Measurements from ENCODE around the gene EEFSEC.

Gene EEFSEC

DNA sequence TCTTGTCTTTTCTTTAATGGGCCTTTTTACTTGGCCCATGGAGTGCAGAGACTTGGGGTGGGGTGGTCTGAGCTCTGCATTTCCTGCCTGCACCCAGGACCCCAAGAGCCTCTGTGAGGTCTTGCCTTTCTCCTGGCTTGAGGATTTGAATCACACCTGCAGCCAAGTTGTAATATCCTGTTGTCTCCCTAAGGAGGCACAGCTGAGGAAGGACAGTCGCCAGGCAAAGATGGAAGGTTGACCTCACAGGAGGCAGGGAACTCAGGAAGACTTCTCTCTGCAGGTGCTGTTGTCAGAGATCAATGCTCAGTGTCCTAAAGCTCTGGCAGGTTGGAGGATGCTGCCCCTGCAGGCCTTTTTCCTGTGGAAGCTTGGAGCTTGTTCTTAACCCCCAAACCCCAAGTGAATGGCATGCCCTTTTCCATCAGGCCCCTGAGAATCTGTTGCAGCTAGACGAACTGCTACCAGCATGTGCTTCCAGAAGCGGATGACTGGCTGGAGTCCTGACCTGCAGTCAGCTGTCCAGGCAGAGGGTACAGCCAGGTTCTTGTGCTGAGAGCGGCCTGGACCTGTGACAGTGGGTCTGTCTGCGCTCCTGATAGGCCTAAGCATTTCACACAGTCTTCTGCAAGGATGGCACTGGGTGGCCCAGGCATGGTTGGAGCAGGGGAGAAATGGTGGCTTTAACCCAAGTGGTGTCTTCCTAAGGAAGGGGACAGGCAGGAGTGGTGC lies 120.0 kb downstream of the EEFSEC start:
- no peak for DNase-seq (ENCODE audit: low read depth)

DNA sequence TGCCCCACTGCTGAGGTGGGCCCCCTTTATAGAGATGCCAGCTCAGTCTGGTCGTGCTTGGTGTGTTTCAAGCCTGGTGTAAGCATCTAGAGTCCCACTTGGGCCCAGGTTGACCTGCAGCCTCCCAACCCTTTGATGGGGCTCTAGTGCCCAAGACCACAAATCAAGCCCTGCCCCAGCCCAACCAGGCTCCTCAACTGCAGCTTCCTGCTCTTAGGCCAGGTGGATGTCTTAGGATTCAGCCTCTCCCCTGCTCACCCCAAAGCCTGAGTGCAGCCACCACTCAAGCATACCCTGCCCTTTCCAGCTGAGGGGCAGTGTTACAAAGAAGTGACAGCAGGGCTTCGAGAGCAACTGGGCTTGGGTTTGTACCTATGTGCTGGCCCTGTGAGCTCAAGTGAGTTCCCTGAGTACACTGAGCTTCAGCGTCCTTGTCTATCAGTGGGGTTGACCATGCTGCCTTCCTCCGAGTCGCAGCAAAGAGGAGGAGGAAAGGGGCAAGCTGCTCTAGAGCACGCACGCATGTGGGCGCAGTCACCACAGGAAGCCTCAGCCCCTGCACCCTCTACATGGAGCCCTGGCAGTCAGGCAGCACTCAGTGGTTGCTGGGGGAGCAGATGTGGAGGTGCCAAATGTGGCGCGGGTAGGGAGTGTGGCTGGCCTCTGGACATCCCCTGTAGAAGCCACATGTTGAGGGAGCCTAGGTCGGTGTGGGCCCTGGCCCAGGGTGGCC lies 120.7 kb downstream of the EEFSEC start:
- DNase-seq (ENCODE audit: low read depth), result no peak

DNA sequence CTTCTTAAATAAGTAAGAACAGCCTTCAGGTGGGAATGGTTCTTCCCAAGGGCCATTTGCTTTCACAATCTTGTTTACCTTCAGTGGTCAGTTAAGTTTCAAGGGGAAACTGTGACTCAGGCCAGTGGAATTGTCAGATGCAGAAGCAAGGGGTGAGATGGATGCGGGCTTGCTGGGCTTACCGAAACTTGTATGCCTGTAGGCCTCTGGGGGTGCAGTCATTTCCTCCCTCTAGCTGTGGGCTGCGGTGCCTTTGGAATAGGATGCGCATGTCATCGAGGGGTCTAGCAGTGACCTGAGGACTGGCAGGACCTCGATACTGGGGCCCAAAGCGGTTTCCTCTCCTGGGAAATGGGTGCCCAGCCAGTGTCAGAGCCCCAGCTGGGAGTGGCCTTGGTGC lies 121.6 kb downstream of the EEFSEC start:
- DNase-seq (ENCODE audit: low read depth), result no peak

DNA sequence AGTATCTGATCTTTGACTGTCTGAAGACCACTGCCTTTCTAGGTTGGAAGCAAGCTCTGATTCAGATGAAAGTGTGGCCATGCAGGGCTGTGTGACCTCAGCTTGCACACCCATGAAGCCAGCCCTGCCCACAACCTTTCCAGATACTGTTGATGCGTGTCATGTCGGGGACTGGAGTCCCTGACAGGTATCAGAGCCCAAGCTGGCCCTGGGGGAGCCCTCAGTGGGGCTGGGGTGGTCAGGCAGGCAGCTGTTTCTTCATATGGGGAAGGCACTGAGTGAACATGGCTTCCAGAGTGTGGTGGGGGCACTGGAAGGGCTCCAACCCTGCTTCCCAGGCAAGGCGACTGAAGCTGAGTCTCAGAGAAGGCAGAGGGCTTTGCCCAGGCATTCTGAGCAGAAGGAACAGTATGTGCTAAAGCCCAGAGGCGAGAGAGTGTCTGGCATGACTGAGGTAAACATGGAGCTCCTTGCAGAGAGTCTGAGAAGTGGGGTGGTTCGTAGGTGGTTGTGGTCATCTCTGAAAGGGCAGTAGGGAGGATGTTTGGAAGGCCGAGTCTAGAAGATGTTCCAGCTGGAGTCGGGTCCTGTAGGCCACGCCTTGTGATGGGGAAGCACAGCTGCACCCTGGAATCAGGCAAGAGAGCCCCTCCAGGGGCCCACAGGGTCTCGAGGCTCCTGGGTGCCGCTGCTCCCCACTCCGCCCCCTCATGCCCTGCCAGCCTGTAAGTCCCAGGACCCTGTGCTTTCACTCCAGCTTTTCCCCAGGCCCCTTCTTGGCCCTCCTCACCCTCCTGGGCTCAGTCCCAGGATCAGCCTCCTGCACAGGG lies 122.2 kb downstream of the EEFSEC start:
- no peak for DNase-seq (ENCODE audit: low read depth)

DNA sequence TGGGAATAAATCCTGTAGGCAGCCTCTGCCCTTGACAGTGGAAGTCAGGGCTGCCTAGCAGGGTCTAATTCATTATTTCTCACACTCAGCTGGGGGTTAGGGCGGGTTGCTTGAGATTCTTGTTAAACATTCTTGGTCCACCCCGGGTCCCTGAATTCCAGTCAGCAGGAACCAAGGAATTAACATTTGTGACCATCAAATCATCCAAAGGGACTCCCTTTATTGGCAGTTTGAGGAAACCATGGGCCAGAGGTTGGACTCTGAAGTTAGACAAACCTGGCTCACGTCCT lies 122.8 kb downstream of the EEFSEC start:
- no peak for DNase-seq (ENCODE audit: low read depth)

DNA sequence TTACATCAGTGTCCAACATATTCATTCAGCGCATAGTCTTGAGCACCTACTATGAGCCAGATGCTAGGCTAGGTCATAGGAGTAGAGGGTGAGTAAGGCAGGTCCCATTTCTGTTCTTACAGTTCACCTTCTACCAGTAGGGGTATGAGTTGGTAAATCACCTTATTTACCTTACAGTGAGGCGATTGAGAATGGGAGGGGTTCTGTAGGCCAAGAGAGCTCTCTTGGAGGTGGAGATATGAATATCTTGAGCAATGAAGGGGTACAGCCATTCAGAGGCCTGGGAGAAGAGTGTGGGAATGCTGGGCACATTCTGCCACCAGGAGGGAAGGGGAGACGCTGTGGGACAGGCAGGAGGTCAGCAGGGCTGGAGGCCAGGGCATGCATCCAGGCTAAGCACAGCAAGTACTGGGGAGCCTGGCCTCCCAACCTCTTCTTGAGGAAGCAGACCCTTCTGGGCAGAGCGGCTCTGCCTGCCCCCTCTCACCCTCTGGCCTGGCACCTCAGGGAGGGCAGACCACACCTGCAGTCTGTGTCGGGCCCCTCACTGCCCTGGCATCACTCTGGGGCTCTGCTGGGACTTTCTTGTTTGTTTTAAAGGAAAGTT lies 123.4 kb downstream of the EEFSEC start:
- no peak for DNase-seq (ENCODE audit: low read depth)

DNA sequence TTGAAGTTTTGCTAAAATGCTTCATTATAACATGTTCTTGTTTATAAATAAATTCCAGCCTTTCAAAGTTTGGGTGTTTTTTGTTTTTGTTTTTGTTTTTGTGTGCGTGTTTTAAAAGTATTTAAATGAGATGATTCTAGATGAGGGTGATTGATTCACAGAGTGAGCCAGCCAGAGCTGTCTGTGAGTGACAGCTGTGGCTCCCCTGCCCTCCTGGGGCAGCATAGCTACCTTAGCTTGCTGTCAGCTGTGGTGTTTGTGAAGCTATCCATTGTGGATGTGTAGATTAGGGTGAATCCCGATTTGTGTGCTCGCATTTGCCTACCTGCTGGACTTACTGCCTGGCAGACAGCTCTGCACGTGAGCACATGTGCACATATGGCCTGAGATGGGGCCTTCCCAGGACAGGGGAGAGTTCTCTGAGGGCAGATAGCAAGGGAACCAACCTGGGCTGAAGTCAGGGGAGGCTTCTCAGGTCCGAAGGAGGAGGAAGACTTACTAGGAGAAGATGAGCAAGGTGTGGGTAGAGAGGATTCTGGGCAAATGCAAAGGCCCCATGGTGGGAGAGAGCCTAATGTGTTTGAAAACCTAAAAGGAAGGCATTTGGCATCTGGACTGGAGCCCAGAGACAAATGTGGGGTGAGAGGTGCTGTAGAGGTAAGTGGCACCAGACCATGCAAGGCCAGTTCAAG lies 124.2 kb downstream of the EEFSEC start:
- no peak for DNase-seq (ENCODE audit: low read depth)

DNA sequence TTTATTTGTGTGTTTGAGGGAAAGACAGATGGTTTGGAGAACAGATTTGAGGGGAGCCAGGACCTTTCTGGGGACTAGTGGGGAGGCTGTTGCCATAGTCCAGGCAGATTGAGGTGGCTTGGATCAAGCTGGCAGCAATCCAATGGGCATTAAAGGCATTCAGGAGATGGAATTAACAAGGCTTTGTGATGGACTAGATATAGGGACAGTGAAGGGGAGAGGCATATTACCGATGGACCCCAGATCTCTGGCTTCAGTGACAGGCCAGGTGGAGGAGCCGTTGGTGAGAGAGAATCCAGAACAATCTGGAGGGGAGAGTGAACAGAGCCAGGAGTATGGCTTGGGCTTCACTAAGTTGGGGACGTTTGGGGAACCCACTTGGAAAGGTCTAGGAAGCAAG lies 124.8 kb downstream of the EEFSEC start:
- DNase-seq (ENCODE audit: low read depth), result no peak

DNA sequence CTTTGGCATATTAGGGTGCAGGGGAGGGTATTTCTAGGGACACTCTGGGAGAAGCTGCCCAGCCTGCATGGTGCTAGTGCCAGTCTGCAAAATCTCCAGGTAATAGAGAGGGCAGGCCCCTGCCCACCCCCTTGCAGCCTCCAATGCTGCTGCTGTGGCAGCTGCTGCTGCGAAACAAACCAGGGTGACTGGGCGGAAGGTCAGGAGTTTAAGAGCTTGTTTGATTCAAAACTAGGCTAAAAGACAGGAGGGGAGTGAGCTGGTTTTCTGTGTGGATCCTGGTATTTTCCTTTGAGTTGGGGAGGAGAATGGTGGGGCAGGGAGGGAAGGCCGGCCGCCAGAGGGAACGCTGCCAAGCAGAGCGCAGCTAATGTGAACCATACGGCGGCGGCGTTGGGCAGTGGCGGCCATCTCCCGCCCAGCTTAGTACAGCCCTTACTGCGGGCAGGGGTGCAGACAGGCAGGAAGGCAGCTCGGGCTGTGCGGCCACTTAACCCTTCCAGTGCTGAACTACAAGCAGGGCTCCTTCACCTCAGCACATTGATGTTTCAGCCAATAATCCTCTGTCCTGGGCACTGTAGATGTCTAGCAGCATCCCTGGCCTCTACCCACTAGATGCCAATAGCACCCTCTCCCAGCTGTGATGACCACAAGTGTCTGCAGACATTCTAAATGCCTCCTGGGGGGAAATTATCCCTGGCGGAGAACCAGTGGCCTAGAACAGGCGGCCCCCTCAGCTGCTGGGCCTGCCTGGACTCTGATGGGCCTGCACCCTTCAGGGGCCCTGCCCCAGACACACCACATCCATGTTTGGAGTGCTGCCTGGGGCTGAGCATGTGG lies 125.7 kb downstream of the EEFSEC start:
- DNase-seq (ENCODE audit: low read depth), result no peak

DNA sequence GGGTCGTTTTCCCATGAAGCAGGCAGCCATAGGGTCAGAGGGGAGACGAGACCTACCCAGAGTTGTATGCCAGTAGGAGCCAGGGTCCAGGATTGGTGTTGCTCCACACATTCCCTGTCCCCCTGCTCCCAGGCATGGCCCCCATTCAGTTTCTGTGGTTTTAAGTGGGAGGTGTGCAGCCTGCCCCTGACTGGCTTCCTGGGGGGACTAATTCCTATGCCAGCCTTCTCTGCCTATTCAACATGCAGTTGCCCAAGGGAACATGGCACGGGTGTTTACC lies 126.3 kb downstream of the EEFSEC start:
- no peak for DNase-seq (ENCODE audit: low read depth)

DNA sequence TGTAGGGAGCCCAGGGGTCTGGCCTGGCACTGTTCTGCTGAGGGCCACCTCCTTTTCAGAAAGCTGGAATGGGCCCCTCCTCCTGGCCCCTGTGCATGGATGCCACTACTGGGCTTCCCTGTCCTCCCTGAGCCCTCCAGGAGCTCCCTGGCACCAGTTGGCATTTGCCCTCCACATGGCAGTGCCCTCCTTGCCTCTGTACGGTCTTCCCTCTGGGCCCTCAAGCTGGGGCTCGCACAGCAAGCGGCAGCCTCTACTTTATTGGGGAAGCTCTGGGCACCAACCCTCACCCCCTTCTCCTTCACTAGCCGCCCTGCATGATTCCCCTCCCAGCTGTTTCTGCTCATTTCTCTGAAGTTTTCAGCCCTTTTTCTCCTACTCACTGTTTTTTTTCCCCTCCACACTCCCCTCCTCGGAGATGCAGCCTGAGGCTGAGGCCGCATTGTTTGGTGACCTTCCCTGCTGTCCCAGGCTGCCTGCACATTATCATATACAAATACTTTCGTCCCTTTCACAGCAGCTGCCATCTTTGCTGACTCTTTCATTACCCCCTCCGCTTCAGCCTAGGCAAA lies 127.3 kb downstream of the EEFSEC start:
- no peak for DNase-seq (ENCODE audit: low read depth)

DNA sequence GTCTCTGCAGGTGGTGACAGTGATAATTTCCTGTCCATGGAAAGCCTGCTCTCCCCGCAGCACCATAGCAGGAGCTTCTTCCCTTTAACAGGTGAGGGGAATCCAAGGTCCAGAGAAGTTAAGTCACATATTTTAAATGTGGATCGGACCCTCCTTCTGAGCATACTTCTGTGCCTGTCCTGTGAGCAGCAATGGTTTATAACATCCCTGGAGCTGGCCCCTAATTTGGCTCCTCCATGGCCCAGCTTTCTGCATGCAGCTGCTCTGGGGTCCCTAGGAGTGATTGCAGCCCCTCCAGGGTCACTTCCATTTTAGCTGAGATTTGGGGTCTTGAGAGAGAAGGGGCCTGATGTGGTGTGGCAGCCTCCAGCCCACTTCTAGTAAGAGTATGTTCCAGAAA lies 127.8 kb downstream of the EEFSEC start:
- no peak for DNase-seq (ENCODE audit: low read depth)

DNA sequence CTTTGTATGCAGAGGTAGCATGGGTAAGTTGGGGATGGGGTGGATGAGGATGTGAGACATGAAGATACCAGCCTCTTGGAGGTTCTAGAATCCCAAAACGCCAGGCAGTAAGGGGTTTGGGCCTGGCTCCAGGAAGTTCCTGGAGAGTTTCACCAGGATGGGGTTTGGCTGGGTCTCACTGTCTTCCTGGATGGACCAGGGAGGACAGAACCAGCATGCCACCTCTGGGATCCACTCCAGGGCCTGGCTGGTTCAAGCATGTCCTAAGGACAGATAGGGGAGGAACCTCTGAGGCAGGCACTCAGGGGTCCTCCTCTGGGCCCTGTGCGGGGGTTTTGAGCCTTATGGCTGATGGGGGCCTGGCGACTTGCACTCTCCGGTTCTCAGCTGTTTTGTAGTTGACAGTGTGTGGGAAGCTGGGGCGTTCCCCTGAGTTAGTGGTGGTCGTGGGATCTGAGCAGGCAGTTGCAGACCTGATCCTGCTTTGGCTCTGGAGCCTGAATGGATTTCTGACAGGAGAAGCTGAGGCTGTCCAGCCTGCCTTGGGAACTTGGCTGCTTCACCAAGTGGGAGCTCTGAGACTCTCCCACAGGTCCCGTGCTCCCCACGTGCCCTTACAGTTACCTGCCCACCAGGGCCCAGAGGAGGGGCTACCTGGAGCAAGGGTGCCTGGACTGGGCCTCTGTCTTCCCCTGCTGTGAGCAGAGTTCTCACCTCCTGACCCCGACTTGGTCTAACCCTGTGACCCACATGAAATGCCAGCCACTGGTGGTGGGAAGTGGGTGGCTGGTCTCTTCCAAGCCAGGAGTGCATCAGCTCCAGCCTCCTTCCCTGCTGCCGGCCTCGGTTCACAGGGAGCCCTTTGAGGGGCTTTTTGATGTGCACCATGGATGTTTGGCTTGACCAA lies 128.4 kb downstream of the EEFSEC start:
- DNase-seq (ENCODE audit: low read depth), result no peak

DNA sequence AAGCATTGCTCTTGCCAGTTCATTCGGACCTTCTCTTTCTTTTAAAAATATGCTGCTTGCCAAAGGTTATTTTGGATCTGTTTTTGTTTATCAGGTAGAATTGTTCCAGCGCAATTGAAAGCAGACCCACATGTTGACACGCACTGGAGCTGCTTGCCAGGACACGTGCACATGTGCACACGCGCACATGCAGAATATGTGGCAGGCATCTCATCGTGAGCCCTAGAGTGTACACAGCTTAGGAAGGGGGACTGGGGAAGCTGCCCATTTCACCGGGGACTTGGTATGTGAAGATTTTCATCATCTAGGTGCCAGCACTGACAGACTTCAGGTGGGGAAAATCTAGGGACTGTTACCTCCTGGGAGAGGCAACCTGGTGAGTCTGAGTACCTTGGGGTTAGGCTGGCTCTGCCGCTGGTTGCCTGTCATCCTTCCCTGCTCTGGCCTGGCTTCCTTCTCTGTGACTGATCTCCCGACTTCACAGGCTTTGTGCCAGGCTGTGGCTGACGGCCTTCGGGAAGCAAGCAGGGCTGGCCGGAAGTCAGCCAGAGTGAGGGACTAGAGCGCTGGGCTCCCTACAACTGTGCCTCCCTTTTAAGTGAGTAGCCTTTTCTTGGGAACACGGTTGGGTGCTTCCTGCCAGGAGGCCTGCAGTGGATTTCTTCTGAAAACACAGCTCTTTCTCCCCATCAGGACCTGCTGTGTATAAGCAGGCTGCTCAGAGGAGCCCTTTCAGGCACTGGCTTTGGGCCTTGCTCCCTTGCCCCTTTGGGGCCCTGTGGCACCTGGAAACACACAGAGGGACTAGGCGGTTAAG lies 129.3 kb downstream of the EEFSEC start:
- no peak for DNase-seq (ENCODE audit: low read depth)

DNA sequence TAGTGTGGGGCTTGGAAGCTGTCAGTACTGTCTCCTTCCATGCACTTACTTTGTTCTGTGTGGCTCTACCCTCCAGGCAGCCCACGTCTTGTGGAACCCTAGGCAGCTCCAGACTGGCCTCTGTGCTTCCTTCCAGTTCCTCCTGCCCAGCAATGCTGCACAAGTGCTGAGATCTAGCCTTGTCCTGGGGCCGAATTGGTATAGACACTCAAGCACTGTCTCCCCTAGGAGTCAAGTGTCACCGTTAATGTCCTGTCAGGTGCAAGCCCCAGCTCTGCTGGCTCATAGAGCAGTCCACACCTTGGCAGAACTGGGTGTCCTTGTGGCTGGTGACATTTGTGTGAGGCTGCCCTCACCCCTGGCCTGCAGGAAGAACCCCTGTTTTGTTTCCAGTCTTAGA lies 130.1 kb downstream of the EEFSEC start:
- no peak for DNase-seq (ENCODE audit: low read depth)

DNA sequence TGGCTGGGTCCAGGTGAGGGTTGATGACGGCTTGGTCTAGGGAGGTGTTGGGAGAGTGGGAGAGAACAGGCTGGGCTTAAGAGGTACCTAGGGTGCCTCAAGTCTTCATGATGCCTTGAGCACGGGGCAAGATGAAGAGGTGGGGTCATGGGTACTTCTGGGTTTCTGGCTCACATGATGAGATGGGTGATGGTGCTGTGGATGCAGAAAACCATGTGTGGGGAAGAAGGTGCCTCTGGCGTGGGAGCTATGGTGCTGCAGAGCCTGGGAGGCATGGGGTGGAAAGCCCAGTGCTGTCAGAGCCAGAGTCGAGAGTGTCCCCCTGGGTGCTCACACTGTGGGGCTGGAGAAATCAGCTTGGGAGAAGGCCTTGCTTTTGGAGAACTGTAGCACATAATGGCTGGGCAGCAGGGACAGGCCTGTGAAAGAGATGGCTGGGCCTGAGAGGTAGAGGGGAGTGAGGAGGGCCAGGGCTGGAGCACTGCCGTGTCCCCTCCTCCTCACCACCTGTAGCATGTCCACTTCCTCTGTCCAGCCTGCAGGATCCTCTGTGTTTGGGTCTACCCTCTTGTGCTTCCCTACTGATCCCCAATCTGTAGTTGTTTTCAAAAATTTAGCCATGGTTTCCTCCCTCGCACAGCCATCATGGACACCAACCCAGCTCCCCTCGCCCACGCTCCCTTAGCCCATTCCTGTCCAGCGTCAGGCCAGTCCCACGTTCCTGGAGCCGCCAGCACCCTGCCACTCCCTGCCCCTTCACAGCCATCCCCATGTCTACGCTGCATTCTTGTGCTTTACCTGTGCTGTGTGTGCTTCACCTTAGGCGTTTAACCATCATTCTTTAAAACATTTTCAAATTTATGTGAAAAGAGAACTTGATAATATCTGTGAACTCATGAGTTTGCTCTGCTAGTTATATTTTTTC lies 132.0 kb downstream of the EEFSEC start:
- no peak for DNase-seq (ENCODE audit: low read depth)

DNA sequence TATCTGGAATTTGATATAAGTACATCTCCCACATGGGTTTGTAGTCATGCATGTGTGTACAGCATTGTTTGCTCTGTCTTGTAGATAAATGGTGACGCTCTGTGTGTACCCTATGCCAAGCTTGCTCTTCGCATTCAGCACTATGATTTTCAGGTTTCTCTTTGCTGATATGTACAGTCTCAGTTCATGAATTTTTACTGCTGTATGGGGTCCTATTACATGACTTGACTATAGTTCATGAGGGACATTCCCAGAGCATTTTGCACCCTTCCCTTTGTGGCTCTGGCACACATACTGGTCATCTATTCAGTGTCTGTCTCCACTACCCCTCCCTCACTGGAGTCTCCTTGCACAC lies 132.7 kb downstream of the EEFSEC start:
- no peak for DNase-seq (ENCODE audit: low read depth)

DNA sequence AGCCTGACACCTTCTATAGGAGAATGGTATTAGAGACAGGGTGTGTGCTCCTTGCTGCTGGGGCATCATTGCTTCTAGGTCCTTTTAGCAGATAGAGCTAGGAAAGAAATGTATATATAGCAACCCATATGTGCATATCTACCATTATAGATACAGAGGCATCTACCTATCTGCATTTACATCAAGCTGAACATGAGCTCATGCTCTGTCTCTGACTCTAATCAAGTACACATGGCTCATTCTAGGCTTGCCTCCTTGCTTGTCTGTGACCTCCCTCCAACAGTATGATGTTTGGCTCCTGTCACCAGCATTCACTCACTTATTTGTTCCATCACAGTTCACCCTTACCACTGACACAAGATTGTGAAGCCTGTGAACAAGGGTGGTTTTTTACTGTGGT lies 133.4 kb downstream of the EEFSEC start:
- DNase-seq (ENCODE audit: low read depth), result no peak

Data from stimulated activated CD4-positive, alpha-beta T cell treated with anti-CD3 and anti-CD28 coated beads, Interleukin-2, amount 100 ng/mL, for 4 hours (primary cell).